HG03060 (cell line): ENCODE data around the gene NR2F1.

Experiments used
- ATAC-seq: cut with Tn5 transposase; IDR thresholded peaks from one replicate; pipeline ENCODE4 v1.9.1; 2021; ENCODE audit warnings: low read depth, moderate number of reproducible peaks; ENCODE audit not compliant: unreplicated experiment

The NR2F1 gene

GRCh38 chr5:93589829-93590215, 6.8 kb downstream of the NR2F1 start:
- ATAC-seq = no peak

GRCh38 chr5:93590493-93590892, 7.5 kb downstream of the NR2F1 start:
- ATAC-seq = no peak

GRCh38 chr5:93591323-93591945, 8.4 kb downstream of the NR2F1 start:
- ATAC-seq = no peak

GRCh38 chr5:93592883-93593282, 9.9 kb downstream of the NR2F1 start:
- no peak for ATAC-seq

- no peak for ATAC-seq
Measured at GRCh38 chr5:93593476-93594131, 10.6 kb downstream of the NR2F1 start.

GRCh38 chr5:93594591-93595419, 11.8 kb downstream of the NR2F1 start:
- ATAC-seq = no peak

GRCh38 chr5:93595420-93596147, 12.6 kb downstream of the NR2F1 start:
- ATAC-seq = no peak

- no peak for ATAC-seq
Measured at GRCh38 chr5:93596310-93596675, 13.3 kb downstream of the NR2F1 start.

- no peak for ATAC-seq
Measured at GRCh38 chr5:93596676-93597490, 13.9 kb downstream of the NR2F1 start.

- ATAC-seq = no peak
Measured at GRCh38 chr5:93598091-93599000, 15.3 kb downstream of the NR2F1 start.

- no peak for ATAC-seq
Measured at GRCh38 chr5:93599001-93599379, 16.0 kb downstream of the NR2F1 start.

- ATAC-seq = no peak
Measured at GRCh38 chr5:93599399-93600120, 16.5 kb downstream of the NR2F1 start.

GRCh38 chr5:93600409-93601070, 17.5 kb downstream of the NR2F1 start:
- ATAC-seq = no peak

- ATAC-seq = no peak
Measured at GRCh38 chr5:93601071-93601801, 18.2 kb downstream of the NR2F1 start.

- ATAC-seq = no peak
Measured at GRCh38 chr5:93601802-93602155, 18.8 kb downstream of the NR2F1 start.

- ATAC-seq = no peak
Measured at GRCh38 chr5:93602241-93603077, 19.4 kb downstream of the NR2F1 start.
